Measurements from ENCODE around the gene NFKBIA.

Gene NFKBIA

DNA sequence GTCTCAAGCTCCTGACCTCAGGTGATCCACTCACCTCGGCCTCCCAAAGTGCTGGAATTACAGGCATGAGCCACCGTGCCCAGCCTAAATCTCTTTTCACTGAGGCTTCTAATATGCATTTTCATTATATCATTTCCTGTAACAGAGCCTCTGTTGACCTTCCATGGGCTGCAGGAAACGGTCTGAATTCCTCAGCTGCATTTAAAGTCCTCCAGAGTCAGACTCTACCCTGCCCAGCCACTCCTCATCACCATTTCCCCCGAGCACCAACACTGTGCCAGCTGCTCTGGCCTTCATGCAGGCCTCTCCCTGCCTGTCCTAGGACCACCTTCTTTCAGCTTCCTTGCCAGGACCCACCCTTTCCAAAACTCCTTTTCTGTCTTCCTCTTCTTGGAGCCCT is 9.8 kb upstream of the NFKBIA start:
- TF ChIP-seq EZH2phosphoT487 (IDR thresholded peaks at IDR 0.05; ENCODE audit: borderline replicate concordance, low read length) (no peak), CTCF (IDR thresholded peaks at IDR 0.05; ENCODE audit: low read depth, low read length, poor library complexity, severe bottlenecking) (no peak)
- Histone ChIP-seq H3K4me3 (ENCODE audit: low read length) (no peak overlapping the region), H3F3A (ENCODE audit: control insufficient read depth, insufficient read depth) (no peaks in the 10 kb centered on the region), H3K36me3 (ENCODE audit: control insufficient read depth, low read length) (no peaks in the 10 kb centered on the region), H3K27ac (ENCODE audit: low read depth, low read length) (no peak overlapping the region), H3K4me1 (ENCODE audit: control insufficient read depth, low read length) (peaks cover 6% of the 10 kb centered on the region), H3K4me2 (ENCODE audit: low read length) (no peak overlapping the region), H4K20me1 (ENCODE audit: control insufficient read depth, insufficient read depth, low read depth, low read length) (no peaks in the 10 kb centered on the region), H3K27me3 (ENCODE audit: control insufficient read depth, low read length) (no peaks in the 10 kb centered on the region), H3K9me2 (replicated peaks; ENCODE audit: control insufficient read depth, low read length) (no peaks in the 10 kb centered on the region), H3K9me3 (ENCODE audit: control insufficient read depth, insufficient read depth, low read length) (no peaks in the 10 kb centered on the region), H3K79me2 (ENCODE audit: control insufficient read depth, low read length) (no peaks in the 10 kb centered on the region)

DNA sequence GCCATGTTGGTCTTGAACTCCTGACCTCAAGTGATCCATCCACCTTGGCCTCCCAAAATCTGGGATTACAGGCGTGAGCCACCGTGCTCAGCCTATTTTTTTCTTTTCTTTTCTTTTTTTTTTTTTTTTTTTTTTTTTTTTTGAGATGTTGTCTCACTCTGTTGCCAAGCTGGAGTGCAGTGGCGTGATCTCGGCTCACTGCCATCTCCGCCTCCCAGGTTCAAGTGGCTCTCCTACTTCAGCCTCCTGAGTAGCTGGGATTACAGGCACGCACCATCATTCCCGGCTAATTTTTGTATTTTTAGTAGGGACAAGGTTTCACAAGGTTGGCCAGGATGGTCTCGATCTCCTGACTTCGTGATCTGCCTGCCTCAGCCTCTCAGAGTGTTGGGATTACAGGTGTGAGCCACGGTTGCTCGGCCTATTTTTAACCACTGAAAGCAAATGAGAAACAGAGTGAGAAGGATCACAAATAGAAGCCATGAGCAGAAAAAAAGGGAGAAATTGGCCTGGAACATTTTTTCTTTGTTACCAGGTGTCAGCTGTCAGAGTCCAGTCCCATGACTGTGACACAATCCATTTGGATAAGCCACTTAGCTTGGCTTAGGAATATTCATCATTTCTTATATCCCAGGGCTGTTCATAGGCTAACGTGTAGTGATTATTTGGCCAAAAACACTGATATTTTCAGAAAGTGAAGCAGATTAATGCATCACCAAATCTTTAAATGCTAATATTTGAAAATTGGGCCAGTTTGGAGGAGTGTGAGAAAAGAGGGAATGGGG is 7.9 kb upstream of the NFKBIA start:
- no peaks in the 10 kb centered on the region for H3K79me2 ChIP-seq (ENCODE audit: control insufficient read depth, low read length)
- no peak for TF ChIP-seq CTCF (IDR thresholded peaks at IDR 0.05; ENCODE audit: low read depth, low read length, poor library complexity, severe bottlenecking)
- no peak for TF ChIP-seq EZH2phosphoT487 (IDR thresholded peaks at IDR 0.05; ENCODE audit: borderline replicate concordance, low read length)
- H3K9me2 ChIP-seq (replicated peaks; ENCODE audit: control insufficient read depth, low read length), result no peaks in the 10 kb centered on the region
- H4K20me1 ChIP-seq (ENCODE audit: control insufficient read depth, insufficient read depth, low read depth, low read length), result no peaks in the 10 kb centered on the region
- H3K36me3 ChIP-seq (ENCODE audit: control insufficient read depth, low read length), result no peaks in the 10 kb centered on the region
- H3K4me2 ChIP-seq (ENCODE audit: low read length), result no peak overlapping the region
- H3K9me3 ChIP-seq (ENCODE audit: control insufficient read depth, insufficient read depth, low read length), result no peaks in the 10 kb centered on the region
- H3K4me1 ChIP-seq (ENCODE audit: control insufficient read depth, low read length), result peaks cover 6% of the 10 kb centered on the region
- no peak overlapping the region for H3K4me3 ChIP-seq (ENCODE audit: low read length)
- no peaks in the 10 kb centered on the region for H3F3A ChIP-seq (ENCODE audit: control insufficient read depth, insufficient read depth)
- H3K27me3 ChIP-seq (ENCODE audit: control insufficient read depth, low read length), result no peaks in the 10 kb centered on the region
- no peak overlapping the region for H3K27ac ChIP-seq (ENCODE audit: low read depth, low read length)

GRCh38 chr14:35410858-35411257 is 6.3 kb upstream of the NFKBIA start:
- no peaks in the 10 kb centered on the region for H3K79me2 ChIP-seq (ENCODE audit: control insufficient read depth, low read length)
- peaks cover 11% of the 10 kb centered on the region for H3K4me1 ChIP-seq (ENCODE audit: control insufficient read depth, low read length)
- peaks cover 7% of the 10 kb centered on the region for H3F3A ChIP-seq (ENCODE audit: control insufficient read depth, insufficient read depth)
- H3K27ac ChIP-seq (ENCODE audit: low read depth, low read length), result no peak overlapping the region
- H3K4me2 ChIP-seq (ENCODE audit: low read length), result no peak overlapping the region
- no peaks in the 10 kb centered on the region for H3K9me3 ChIP-seq (ENCODE audit: control insufficient read depth, insufficient read depth, low read length)
- TF ChIP-seq CTCF (IDR thresholded peaks at IDR 0.05; ENCODE audit: low read depth, low read length, poor library complexity, severe bottlenecking) (no peak), EZH2phosphoT487 (IDR thresholded peaks at IDR 0.05; ENCODE audit: borderline replicate concordance, low read length) (no peak)
- H3K27me3 ChIP-seq (ENCODE audit: control insufficient read depth, low read length), result no peaks in the 10 kb centered on the region
- no peaks in the 10 kb centered on the region for H3K36me3 ChIP-seq (ENCODE audit: control insufficient read depth, low read length)
- no peaks in the 10 kb centered on the region for H3K9me2 ChIP-seq (replicated peaks; ENCODE audit: control insufficient read depth, low read length)
- H4K20me1 ChIP-seq (ENCODE audit: control insufficient read depth, insufficient read depth, low read depth, low read length), result no peaks in the 10 kb centered on the region
- no peak overlapping the region for H3K4me3 ChIP-seq (ENCODE audit: low read length)
